LNCaP clone FGC (cell line): ENCODE measurements around the gene MOSPD3.

Experiments
- DNase-seq: peaks from one replicate; pipeline ENCODE4 v3.0.0-alpha.2; 2011; ENCODE audit warnings: low read depth
- H3K4me3 ChIP-seq: 2 replicates; pipeline ENCODE4 v1.5.1; 2011; ENCODE audit warnings: mild to moderate bottlenecking, low read depth, low read length, control low read depth
- TF ChIP-seq, protein P1 (sequence below): IDR thresholded peaks from 2 replicates; pipeline ENCODE4 v1.5.1; 2012; ENCODE audit warnings: mild to moderate bottlenecking; ENCODE audit not compliant: control insufficient read depth, insufficient read depth; ENCODE audit errors: extremely low read depth

The MOSPD3 gene

DNA sequence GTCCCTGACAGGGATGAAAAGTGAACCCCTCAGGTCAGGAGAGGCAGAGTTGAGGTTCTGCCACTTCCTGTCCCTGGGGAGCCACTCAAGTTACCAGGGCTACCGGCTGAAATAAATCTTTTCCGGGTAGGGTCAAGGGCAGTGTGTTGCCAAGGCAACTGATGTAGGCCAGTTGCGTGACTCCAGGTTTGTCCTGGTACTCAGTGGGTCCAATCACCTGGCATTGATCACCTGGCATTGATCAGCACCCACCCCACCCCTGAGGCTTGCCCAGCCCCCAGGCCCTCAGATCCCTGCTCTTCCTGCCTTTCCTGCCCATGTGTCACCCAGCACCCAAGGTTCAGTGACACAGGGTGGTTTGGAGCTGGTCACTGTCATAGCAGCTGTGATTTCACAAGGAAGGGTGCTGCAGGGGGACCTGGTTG is 44.6 kb upstream of the MOSPD3 start:
- DNase-seq: no peak
- H3K4me3 ChIP-seq: no peak overlapping the region
- TF ChIP-seq, protein P1, sequence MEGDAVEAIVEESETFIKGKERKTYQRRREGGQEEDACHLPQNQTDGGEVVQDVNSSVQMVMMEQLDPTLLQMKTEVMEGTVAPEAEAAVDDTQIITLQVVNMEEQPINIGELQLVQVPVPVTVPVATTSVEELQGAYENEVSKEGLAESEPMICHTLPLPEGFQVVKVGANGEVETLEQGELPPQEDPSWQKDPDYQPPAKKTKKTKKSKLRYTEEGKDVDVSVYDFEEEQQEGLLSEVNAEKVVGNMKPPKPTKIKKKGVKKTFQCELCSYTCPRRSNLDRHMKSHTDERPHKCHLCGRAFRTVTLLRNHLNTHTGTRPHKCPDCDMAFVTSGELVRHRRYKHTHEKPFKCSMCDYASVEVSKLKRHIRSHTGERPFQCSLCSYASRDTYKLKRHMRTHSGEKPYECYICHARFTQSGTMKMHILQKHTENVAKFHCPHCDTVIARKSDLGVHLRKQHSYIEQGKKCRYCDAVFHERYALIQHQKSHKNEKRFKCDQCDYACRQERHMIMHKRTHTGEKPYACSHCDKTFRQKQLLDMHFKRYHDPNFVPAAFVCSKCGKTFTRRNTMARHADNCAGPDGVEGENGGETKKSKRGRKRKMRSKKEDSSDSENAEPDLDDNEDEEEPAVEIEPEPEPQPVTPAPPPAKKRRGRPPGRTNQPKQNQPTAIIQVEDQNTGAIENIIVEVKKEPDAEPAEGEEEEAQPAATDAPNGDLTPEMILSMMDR: no peak

DNA sequence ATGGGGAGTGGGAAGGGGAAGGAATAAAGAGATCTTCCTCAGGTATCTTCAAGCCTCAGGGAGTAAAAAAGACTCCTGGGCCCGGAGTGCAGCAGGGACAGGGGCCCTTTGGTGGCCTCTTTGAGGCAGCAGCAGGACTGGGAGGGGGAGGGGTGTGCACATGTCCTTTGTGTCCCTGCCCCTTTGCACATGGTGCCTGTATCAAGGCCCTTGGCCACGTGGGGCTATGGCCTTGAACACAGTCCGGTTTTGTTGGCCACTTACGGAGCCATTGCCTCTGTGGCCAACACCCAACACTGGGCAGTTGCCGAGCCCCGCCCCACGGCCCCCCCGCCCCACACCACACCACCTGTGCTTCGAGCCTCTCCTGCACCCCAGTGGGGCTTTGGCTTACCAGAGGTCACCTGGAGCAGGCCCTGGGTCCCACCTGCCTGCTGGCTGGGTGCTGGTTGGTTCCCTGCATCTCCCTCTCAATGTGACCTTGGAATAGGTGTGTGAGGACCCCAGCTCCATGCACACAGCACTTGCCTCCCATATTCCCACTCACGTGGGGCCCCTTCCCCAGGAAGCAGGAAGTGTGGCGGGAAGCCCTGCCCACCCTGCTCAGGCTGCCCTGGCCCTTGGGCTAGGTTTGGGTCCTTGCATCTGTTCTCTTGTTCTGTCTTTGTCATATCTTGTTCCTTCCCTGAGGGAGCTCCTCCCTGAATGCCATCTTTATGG is 44.0 kb upstream of the MOSPD3 start:
- H3K4me3 ChIP-seq: no peak overlapping the region
- TF ChIP-seq, protein P1: no peak
- DNase-seq: no peak

DNA sequence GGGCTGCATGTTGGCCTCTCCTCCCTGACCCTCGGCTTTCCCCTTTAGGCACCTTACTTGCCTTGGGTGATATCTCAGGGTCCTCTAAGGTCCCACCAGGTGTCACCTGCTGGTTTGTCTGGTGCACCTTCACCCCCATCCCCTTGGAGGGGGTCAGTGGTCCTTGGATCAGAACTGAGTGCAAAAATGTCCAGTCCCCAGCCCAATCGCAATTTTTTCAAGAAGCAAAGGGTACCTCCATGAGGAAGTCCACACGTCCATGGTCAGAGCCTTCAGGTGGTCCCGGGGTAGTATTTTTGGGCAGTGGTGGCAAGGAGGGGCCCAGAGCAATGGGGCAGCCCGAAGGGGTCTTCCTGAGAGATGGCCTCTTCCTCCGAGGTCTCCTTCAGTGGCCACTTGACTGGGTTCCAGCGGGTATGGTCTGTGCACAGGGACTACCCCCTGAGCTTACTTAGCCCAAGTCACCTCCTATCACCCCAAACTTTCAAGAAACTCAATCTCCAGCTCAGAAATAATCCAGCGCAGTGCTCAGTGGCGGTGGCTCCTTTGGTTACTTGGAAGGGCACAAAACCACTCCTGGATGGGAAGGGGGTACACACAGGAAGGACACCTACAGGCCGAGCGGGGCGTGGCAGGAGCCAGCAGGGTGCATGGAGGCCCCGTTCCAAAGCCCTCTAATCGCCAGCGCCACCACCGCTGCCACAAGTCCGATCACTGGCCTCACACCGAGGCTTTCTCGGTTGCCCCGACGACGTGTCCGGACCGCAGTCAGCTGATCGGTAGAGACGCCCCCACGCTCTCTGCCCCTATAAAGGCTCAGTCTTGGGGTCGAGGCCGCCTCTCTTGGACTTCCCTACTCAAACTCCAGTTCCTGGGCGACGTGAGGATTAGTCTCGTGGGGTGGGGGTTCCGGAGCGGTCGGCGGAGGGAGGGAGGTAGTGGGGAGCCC is 43.2 kb upstream of the MOSPD3 start:
- TF ChIP-seq, protein P1: peak; percentile 27; the same call in 1 of the 2 replicates
- no peak overlapping the region for H3K4me3 ChIP-seq
- DNase-seq: no peak

DNA sequence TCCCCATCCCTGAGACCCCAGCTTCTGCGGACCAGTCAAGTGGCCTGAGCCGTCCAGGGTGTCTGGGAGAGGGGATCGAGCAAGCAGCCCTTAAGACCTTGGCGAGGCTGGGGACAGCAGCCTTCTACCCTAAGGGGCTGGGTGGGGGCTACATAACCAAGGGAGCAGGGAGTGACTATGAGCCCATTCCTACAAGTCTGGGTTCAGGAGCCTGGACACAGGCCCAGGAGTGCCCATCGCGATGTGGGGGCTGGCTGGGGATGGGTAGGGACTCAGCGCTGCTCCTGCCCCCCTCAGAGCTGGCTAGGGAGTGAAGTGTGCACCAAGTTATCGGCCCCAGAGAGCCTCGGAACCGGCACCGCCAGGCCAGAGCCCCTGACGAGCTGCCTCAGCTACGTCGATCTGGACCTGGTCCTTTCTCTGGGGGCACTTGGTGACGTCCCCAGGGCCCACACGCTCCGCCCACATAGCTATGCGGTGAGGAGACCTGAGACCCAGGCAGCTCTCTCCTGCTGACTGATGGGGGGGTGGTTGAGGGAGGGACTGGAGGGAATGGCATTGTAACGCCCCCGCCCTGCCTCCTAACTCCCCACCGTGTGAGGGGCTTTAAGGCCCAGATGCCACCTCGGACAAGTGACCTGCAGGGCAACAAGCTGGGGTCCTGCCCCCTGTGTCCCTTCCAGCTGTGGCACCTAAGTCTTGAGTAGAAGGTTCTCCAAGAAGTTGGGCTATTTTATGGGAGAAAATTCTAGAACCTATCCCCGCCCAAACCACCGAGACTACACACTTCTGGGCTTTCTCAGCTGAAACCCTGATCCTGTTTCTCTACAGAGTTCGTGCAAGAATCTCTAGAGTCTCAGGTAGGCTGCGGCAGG is 41.1 kb upstream of the MOSPD3 start:
- no peak for DNase-seq
- no peak overlapping the region for H3K4me3 ChIP-seq
- TF ChIP-seq, protein P1: no peak

DNA sequence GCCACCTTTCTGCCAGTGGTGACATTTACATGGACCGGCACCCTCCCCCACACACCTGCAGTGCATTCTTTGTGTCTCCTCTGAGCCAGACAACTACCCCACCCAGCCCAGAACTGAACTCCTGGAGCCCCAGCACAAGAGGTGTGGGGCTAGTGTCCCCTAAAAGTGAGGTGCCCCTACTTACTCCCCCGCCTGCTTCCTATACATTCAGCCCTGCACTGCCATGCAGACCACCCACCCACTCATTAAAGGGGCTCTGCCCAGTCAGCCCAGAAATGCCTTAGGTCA is 40.6 kb upstream of the MOSPD3 start:
- DNase-seq: no peak
- no peak overlapping the region for H3K4me3 ChIP-seq

DNA sequence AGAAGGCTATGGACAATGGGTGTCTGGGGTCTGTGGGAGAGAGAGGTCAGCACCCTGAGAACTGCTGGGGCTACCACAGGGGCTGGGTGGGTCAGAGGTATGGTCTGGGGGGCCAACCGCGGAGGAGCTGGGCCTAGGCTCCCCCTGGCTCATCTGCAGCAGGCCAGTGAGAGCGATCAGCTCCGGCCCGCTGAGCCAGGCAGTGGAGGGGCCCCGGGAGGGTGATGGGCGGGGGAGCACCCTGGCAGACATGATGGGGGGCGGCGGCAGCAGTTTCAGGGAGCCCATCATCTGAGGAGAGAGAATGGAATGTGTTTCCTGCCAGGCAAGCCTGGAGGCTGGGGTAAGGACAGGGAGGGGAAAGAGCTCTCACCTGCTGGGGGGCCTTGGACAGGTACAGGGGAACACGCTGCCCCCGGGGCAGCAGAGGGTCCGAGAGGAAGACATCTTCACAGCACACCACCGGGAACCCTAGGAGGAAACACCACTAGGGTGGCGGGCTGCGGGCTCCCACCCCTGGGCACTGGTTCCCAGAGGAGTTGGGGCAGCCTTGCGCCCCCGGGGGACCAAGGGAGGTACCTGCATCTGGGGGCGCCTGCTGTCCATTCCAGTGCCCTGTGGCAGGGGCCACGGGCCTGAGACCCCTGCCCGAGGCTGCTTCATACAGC is 39.9 kb upstream of the MOSPD3 start:
- no peak overlapping the region for H3K4me3 ChIP-seq
- no peak for DNase-seq
- TF ChIP-seq, protein P1: no peak

More for the DNA sequence above, 40.6 kb upstream of the MOSPD3 start:
- TF ChIP-seq, protein P1: no peak
